IMR-90 (cell line): ENCODE measurements around the gene TIGD4. TPM values are rescaled to one million over a fixed set of nuclear protein-coding genes. Genes with fewer than 3 reads are reported as not detected.

Source experiments
- ATAC-seq: fragments of 200-7000 bp; cut with Tn5 transposase; 2 replicates; pipeline ENCODE4 v1.9.1; 2020; ENCODE audit warnings: low read depth, mild to moderate bottlenecking, moderate library complexity
- BruUV-seq: library from RNA; stranded (reverse); fragments of 400-500 nt; replicated peaks from 2 replicates; lab custom pipeline; 2021; lab: Mats Ljungman, UMichigan
- CTCF ChIA-PET: fragments of 300-600 bp; formaldehyde crosslinking; extraction: SDS; loops from one replicate; lab custom pipeline; 2021; ENCODE audit warnings: antibody characterized with exemption; lab: Yijun Ruan, JAX
- POLR2A ChIA-PET: fragments of 300-600 bp; sonication (Branson Sonifier 250); formaldehyde crosslinking; loops from one replicate; lab custom pipeline; 2022; ENCODE audit warnings: antibody characterized with exemption; ENCODE audit not compliant: unreplicated experiment; lab: Charles Lee
- DNase-seq: peaks from one replicate; pipeline ENCODE4 v3.0.0; 2013
- H2AFZ ChIP-seq: replicated peaks from 2 replicates; pipeline ENCODE3; 2013; ENCODE audit warnings: low read length, mild to moderate bottlenecking; ENCODE audit not compliant: poor library complexity
- H2AK5ac ChIP-seq: 2 replicates; pipeline ENCODE4 v1.6.1; 2013; ENCODE audit warnings: low read depth, low read length, inconsistent platforms
- H2AK9ac ChIP-seq: replicated peaks from 2 replicates; pipeline ENCODE3; 2013; ENCODE audit warnings: mild to moderate bottlenecking, low read depth, low read length, moderate library complexity; ENCODE audit not compliant: poor library complexity
- H2BK120ac ChIP-seq: 2 replicates; pipeline ENCODE4 v1.6.1; 2013; ENCODE audit warnings: low read depth, low read length, inconsistent platforms
- H2BK15ac ChIP-seq: 3 replicates; pipeline ENCODE4 v1.6.1; 2013; ENCODE audit warnings: low read depth, low read length, inconsistent platforms
- H2BK20ac ChIP-seq: 2 replicates; pipeline ENCODE4 v1.6.1; 2013; ENCODE audit warnings: low read depth, mild to moderate bottlenecking, inconsistent platforms, low read length, moderate library complexity
- H2BK5ac ChIP-seq: 2 replicates; pipeline ENCODE4 v1.6.1; 2013; ENCODE audit warnings: mild to moderate bottlenecking, low read depth, low read length, inconsistent platforms; ENCODE audit not compliant: poor library complexity, severe bottlenecking
- H3K14ac ChIP-seq: replicated peaks from 2 replicates; pipeline ENCODE4 v1.6.1; 2013; ENCODE audit warnings: low read depth, low read length, inconsistent platforms
- H3K18ac ChIP-seq: 2 replicates; pipeline ENCODE4 v1.6.1; 2013; ENCODE audit warnings: low read depth, low read length, control low read depth
- H3K23ac ChIP-seq: 2 replicates; pipeline ENCODE4 v1.6.1; 2013; ENCODE audit warnings: low read depth, low read length, inconsistent platforms
- H3K27ac ChIP-seq: 2 replicates; pipeline ENCODE4 v1.5.1; 2013; ENCODE audit warnings: mild to moderate bottlenecking, control low read depth, low read length; ENCODE audit not compliant: insufficient read depth
- H3K27me3 ChIP-seq: 2 replicates; pipeline ENCODE4 v1.6.1; 2013; ENCODE audit warnings: low read length; ENCODE audit not compliant: control insufficient read depth, insufficient read depth
- H3K36me3 ChIP-seq: 2 replicates; pipeline ENCODE4 v1.6.1; 2013; ENCODE audit warnings: low read length, mixed read lengths; ENCODE audit not compliant: control insufficient read depth, insufficient read depth
- H3K4ac ChIP-seq: 2 replicates; pipeline ENCODE4 v1.6.1; 2013; ENCODE audit warnings: low read depth, low read length, inconsistent platforms
- H3K4me1 ChIP-seq: 2 replicates; pipeline ENCODE4 v1.6.1; 2013; ENCODE audit warnings: low read length, mixed read lengths; ENCODE audit not compliant: control insufficient read depth, insufficient read depth
- H3K4me2 ChIP-seq: 2 replicates; pipeline ENCODE4 v1.6.1; 2013; ENCODE audit warnings: low read depth, mild to moderate bottlenecking, control low read depth, low read length, moderate library complexity
- H3K4me3 ChIP-seq: 2 replicates; pipeline ENCODE4 v1.5.1; 2013; ENCODE audit warnings: low read depth, mild to moderate bottlenecking, control low read depth, low read length, moderate library complexity; ENCODE audit not compliant: insufficient read depth
- H3K56ac ChIP-seq: 2 replicates; pipeline ENCODE4 v1.6.1; 2013; ENCODE audit warnings: low read length, inconsistent platforms; ENCODE audit not compliant: insufficient read depth; ENCODE audit errors: extremely low read depth
- H3K79me1 ChIP-seq, 2 experiments: 2 replicates each; pipeline ENCODE4 v1.6.1; 2013; ENCODE audit warnings: low read length in 2 of 2, inconsistent platforms in 1 of 2, low read depth in 1 of 2
- H3K9ac ChIP-seq: 2 replicates; pipeline ENCODE4 v1.6.1; 2013; ENCODE audit warnings: low read depth, low read length, control low read depth
- H3K9me1 ChIP-seq: 2 replicates; pipeline ENCODE4 v1.6.1; 2013; ENCODE audit warnings: low read length, inconsistent platforms; ENCODE audit not compliant: insufficient read depth
- H3K9me3 ChIP-seq: 2 replicates; pipeline ENCODE4 v1.6.1; 2013; ENCODE audit warnings: low read length; ENCODE audit not compliant: control insufficient read depth, insufficient read depth
- H4K20me1 ChIP-seq: 2 replicates; pipeline ENCODE4 v1.6.1; 2013; ENCODE audit warnings: low read length, inconsistent platforms; ENCODE audit not compliant: insufficient read depth
- H4K5ac ChIP-seq: 2 replicates; pipeline ENCODE4 v1.6.1; 2013; ENCODE audit warnings: mild to moderate bottlenecking, low read depth, low read length, control low read depth
- H4K8ac ChIP-seq, 2 experiments: 2 replicates each; pipeline ENCODE4 v1.6.1; 2013; ENCODE audit warnings: low read depth in 2 of 2, low read length in 2 of 2, control low read depth in 1 of 2, inconsistent platforms in 1 of 2
- H4K91ac ChIP-seq: 2 replicates; pipeline ENCODE4 v1.6.1; 2013; ENCODE audit warnings: low read depth, low read length, inconsistent platforms; ENCODE audit not compliant: insufficient read depth
- BHLHE40 ChIP-seq: fragments of 150-350 bp; IDR thresholded peaks from 2 replicates; pipeline ENCODE4 v1.6.1; 2016; ENCODE audit warnings: mild to moderate bottlenecking, low read depth, low read length
- CEBPB ChIP-seq: IDR thresholded peaks from 2 replicates; pipeline ENCODE4 v1.6.1; 2012; ENCODE audit warnings: low read depth, low read length, improper control_type of control experiment
- CHD1 ChIP-seq: IDR thresholded peaks from 2 replicates; pipeline ENCODE4 v1.6.1; 2012; ENCODE audit warnings: low read depth, low read length, improper control_type of control experiment
- FOS ChIP-seq: fragments of 150-350 bp; IDR thresholded peaks from 2 replicates; pipeline ENCODE4 v1.6.1; 2016; ENCODE audit warnings: low read depth, low read length
- MAFK ChIP-seq: IDR thresholded peaks from 2 replicates; pipeline ENCODE4 v1.6.1; 2012; ENCODE audit warnings: low read depth, low read length, improper control_type of control experiment
- MAZ ChIP-seq: IDR thresholded peaks from 2 replicates; pipeline ENCODE4 v1.6.1; 2012; ENCODE audit warnings: low read depth, mild to moderate bottlenecking, low read length, improper control_type of control experiment, moderate library complexity, borderline replicate concordance
- MXI1 ChIP-seq: IDR thresholded peaks from 2 replicates; pipeline ENCODE4 v1.6.1; 2012; ENCODE audit warnings: low read depth, mild to moderate bottlenecking, low read length, moderate library complexity, borderline replicate concordance
- NFE2L2 ChIP-seq: fragments of 150-350 bp; IDR thresholded peaks from 2 replicates; pipeline ENCODE4 v1.6.1; 2016; ENCODE audit warnings: low read depth, mild to moderate bottlenecking, low read length
- POLR2A ChIP-seq: IDR thresholded peaks from 2 replicates; pipeline ENCODE4 v1.6.1; 2012; ENCODE audit warnings: mild to moderate bottlenecking, low read depth, low read length
- RAD21 ChIP-seq: IDR thresholded peaks from 2 replicates; pipeline ENCODE4 v1.6.1; 2012; ENCODE audit warnings: low read length, improper control_type of control experiment
- RCOR1 ChIP-seq: IDR thresholded peaks from 2 replicates; pipeline ENCODE4 v1.6.1; 2012; ENCODE audit warnings: mild to moderate bottlenecking, low read length, improper control_type of control experiment; ENCODE audit not compliant: insufficient replicate concordance
- RFX5 ChIP-seq: IDR thresholded peaks from 2 replicates; pipeline ENCODE4 v1.8.0; 2012; ENCODE audit warnings: low read depth, mild to moderate bottlenecking, low read length, moderate library complexity
- SMC3 ChIP-seq: fragments of 150-350 bp; IDR thresholded peaks from 2 replicates; pipeline ENCODE4 v1.6.1; 2016; ENCODE audit warnings: low read depth, mild to moderate bottlenecking, antibody characterized with exemption, low read length, moderate library complexity
- WGBS, 2 experiments: methylation state at CpG; one replicate each; pipeline versions ENCODE4 v1.1.5 to v1.1.7; 2013; ENCODE audit warnings: missing lambda C conversion rate in 2 of 2; ENCODE audit not compliant: insufficient read length in 1 of 2; ENCODE audit errors: extremely low coverage in 2 of 2; 5-methylcytosine and 5-hydroxymethylcytosine counted together
- dilution Hi-C: fragments of 300-500 bp; cut with HindIII; formaldehyde crosslinking; loops from one replicate; pipeline ENCODE4 v1.14.3; 2018; ENCODE audit warnings: low sequenced_read_pairs; ENCODE audit not compliant: unreplicated experiment
- in situ Hi-C: fragments of 300-500 bp; cut with MboI; formaldehyde crosslinking; loops from 3 replicates; pipeline ENCODE4 v1.14.3; 2019; ENCODE audit warnings: low sequenced_read_pairs, inconsistent platforms, mixed read lengths
- intact Hi-C: fragments of 100-400 bp; cut with micrococcal nuclease; formaldehyde crosslinking; loops from 2 replicates; pipeline ENCODE4 v1.10.0; 2022
- polyA plus RNA-seq, 3 experiments: library from polyadenylated mRNA; depleted of rRNA; stranded (reverse); fragments of >200 nt; gene quantifications; 2 replicates each; pipeline ENCODE4 v1.2.3, GENCODE V29; 2012; ENCODE audit warnings: low replicate concordance in 1 of 3
- total RNA-seq: library from RNA; depleted of rRNA; stranded (reverse); fragments of >200 nt; gene quantifications from 2 replicates; pipeline ENCODE4 v1.2.3, GENCODE V29; 2012
- TF ChIP-seq, protein P1 (sequence below): conservative IDR thresholded peaks from 2 replicates; pipeline ENCODE4 v1.5.1; 2012; ENCODE audit warnings: mild to moderate bottlenecking, low read depth, low read length, improper control_type of control experiment
- TF ChIP-seq, protein P2 (sequence below): fragments of 150-350 bp; IDR thresholded peaks from 2 replicates; pipeline ENCODE4 v1.6.1; 2017; ENCODE audit warnings: mild to moderate bottlenecking, antibody characterized with exemption, low read length, low read depth
- TF ChIP-seq, protein P3 (sequence below): fragments of 150-350 bp; IDR thresholded peaks from 2 replicates; pipeline ENCODE4 v1.6.1; 2016; ENCODE audit warnings: low read depth, mild to moderate bottlenecking, low read length, moderate library complexity, borderline replicate concordance

Gene TIGD4
- total and polyA plus RNA-seq, 2 of the 4 experiments (the other 2 are of a cell fraction): 0.03 TPM; not detected in 1

DNA sequence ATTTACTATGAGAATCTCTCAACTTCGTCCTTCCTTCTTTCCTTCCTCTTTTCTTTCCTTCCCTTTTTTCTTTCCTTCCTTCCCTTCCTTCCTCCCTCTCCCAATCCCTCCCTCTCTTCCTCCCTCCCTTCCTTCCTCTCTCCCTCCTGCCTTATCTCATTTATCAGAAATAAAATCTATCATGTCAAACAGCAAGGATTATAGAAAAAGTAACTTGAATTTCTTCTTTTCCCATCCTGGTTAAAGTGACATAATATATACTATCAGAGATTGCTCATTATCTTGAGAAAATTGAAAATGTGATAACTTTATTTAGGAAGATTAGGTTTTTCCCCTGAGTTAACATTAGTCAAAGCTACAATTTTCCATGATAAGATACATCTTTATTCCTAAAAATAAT, 5.6 kb downstream of the TIGD4 start:
- H3K9ac ChIP-seq: no peak overlapping the region
- no peak overlapping the region for H2BK120ac ChIP-seq
- no peak overlapping the region for H3K18ac ChIP-seq
- H3K9me1 ChIP-seq: no peaks in the 10 kb centered on the region
- BruUV-seq: no TSS peak
- no peaks in the 10 kb centered on the region for H3K9me3 ChIP-seq
- TF ChIP-seq, protein P1, sequence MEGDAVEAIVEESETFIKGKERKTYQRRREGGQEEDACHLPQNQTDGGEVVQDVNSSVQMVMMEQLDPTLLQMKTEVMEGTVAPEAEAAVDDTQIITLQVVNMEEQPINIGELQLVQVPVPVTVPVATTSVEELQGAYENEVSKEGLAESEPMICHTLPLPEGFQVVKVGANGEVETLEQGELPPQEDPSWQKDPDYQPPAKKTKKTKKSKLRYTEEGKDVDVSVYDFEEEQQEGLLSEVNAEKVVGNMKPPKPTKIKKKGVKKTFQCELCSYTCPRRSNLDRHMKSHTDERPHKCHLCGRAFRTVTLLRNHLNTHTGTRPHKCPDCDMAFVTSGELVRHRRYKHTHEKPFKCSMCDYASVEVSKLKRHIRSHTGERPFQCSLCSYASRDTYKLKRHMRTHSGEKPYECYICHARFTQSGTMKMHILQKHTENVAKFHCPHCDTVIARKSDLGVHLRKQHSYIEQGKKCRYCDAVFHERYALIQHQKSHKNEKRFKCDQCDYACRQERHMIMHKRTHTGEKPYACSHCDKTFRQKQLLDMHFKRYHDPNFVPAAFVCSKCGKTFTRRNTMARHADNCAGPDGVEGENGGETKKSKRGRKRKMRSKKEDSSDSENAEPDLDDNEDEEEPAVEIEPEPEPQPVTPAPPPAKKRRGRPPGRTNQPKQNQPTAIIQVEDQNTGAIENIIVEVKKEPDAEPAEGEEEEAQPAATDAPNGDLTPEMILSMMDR: no peak
- no peak for TF ChIP-seq MXI1
- no peak for TF ChIP-seq FOS
- TF ChIP-seq RAD21: no peak
- no peak for TF ChIP-seq POLR2A
- TF ChIP-seq MAZ: no peak
- TF ChIP-seq RFX5: no peak
- TF ChIP-seq SMC3: no peak
- TF ChIP-seq CHD1: no peak
- no peak for TF ChIP-seq MAFK
- TF ChIP-seq NFE2L2: no peak
- TF ChIP-seq CEBPB: no peak
- TF ChIP-seq BHLHE40: no peak
- TF ChIP-seq, protein P2, sequence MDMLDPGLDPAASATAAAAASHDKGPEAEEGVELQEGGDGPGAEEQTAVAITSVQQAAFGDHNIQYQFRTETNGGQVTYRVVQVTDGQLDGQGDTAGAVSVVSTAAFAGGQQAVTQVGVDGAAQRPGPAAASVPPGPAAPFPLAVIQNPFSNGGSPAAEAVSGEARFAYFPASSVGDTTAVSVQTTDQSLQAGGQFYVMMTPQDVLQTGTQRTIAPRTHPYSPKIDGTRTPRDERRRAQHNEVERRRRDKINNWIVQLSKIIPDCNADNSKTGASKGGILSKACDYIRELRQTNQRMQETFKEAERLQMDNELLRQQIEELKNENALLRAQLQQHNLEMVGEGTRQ: no peak
- no peak for TF ChIP-seq RCOR1
- TF ChIP-seq, protein P3, sequence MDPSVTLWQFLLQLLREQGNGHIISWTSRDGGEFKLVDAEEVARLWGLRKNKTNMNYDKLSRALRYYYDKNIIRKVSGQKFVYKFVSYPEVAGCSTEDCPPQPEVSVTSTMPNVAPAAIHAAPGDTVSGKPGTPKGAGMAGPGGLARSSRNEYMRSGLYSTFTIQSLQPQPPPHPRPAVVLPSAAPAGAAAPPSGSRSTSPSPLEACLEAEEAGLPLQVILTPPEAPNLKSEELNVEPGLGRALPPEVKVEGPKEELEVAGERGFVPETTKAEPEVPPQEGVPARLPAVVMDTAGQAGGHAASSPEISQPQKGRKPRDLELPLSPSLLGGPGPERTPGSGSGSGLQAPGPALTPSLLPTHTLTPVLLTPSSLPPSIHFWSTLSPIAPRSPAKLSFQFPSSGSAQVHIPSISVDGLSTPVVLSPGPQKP: no peak
- no peak overlapping the region for H3K14ac ChIP-seq
- no peak overlapping the region for H2BK5ac ChIP-seq
- in situ Hi-C loops (no loop called here), intact Hi-C loops (no loop called here), dilution Hi-C loops (no loop called here)
- no peaks in the 10 kb centered on the region for H4K20me1 ChIP-seq
- no peak overlapping the region for H3K4me3 ChIP-seq
- H2BK20ac ChIP-seq: no peak overlapping the region
- H3K79me1 ChIP-seq: no peaks in the 10 kb centered on the region
- H2AFZ ChIP-seq: no peak overlapping the region
- H3K4me1 ChIP-seq: no peaks in the 10 kb centered on the region
- no peak overlapping the region for H2BK15ac ChIP-seq
- no peak overlapping the region for H4K91ac ChIP-seq
- POLR2A ChIA-PET: no interaction called here
- 14% methylated on average over 1 of the region's 1 CpG; no CpG with 5 or more reads in 1 of the 2 experiments for WGBS, 2 experiments
- H2AK5ac ChIP-seq: no peak overlapping the region
- H3K23ac ChIP-seq: no peak overlapping the region
- no peak overlapping the region for H3K4me2 ChIP-seq
- no peak overlapping the region for H3K56ac ChIP-seq
- H3K4ac ChIP-seq: no peak overlapping the region
- no peak overlapping the region for H4K8ac ChIP-seq
- H3K27me3 ChIP-seq: peaks cover 12% of the 10 kb centered on the region; the same call in 1 of the 2 replicates
- ATAC-seq: no peak
- no peak overlapping the region for H2AK9ac ChIP-seq
- no peak for DNase-seq
- H3K36me3 ChIP-seq: no peaks in the 10 kb centered on the region
- H3K27ac ChIP-seq: no peak overlapping the region
- CTCF ChIA-PET: no interaction called here
- H4K5ac ChIP-seq: no peak overlapping the region
